Measurements from ENCODE around the gene OLFM2.
"Not testable (repeated sequence)": the region's sequence is repeated elsewhere in the genome, so short reads cannot be mapped to it uniquely, and the experiment has no call there.

Gene OLFM2

DNA sequence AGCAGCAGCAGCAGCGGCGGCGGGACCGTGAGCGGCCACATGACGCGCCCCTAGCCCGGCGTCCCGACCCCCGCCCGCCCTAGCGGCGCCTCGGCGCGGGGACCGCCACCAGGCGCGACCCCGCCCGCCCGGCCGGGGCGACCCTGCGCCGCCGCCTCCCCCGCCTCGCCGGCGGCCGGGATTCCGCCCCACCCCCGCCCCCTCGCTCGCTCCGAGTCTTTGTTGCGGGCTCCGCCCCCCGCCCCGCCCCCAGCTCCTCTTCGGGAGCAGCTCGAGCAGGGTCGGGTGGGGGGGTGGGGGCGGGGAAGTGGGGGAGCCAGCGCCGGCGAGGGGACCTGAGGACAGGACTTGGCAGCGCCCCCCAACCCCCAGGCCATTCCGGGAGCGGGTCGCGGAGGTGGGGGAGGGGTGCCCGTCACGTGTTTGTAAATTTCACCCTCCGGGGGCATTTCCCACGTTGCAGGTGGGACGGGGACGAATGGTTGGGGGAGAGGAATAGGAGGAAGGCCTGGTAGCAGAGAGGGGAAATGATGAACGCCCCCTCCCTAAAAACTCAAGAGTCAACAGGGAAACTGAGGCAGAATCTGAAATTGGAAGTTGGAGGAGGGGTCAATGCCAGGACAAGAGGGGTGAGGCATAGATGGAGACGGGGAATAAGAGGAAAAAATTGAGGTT, at the start of gene OLFM2:
TSS of gene OLFM2 (minus strand) at position 190 of the 675 bp plus-strand sequence. CDS start at position 41, 149 bp downstream.
- no peak for DNase-seq

DNA sequence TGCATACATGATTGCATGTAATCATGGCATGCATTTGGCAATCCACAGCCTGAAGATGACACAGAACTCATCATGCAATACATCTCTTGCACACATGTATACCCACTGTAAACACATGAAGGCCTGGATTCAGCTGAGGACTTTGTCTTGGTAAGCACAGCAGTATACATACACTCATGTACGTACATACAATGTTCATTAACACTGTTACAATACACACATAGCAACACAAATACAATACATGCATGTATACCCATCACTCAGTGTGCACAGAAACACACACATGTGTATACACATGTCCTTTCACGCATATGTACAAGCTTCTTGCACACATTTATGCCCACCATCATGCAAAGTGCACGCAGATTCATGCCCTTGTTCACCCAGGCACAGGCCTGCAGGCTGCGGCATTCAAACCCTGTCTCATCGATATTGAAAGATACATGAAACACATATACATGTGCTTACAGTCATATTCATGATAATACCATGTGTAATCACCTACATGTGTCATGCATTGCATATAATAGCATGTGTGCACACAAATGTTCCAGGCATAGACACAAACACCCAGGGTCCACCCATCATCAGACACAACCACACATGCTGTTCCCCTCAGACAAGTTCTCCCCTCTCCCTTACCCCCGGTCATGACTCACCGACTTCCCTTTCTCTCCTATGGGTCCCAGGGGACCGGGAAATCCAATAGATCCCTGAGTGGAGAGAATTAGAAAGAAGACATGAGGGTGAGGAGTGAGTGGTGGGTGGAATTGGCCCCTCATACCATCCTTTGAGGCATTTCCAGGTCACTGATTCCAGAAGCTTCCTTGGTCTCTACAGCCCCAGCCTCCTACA, 45.3 kb upstream of the OLFM2 start:
- no peak for DNase-seq

DNA sequence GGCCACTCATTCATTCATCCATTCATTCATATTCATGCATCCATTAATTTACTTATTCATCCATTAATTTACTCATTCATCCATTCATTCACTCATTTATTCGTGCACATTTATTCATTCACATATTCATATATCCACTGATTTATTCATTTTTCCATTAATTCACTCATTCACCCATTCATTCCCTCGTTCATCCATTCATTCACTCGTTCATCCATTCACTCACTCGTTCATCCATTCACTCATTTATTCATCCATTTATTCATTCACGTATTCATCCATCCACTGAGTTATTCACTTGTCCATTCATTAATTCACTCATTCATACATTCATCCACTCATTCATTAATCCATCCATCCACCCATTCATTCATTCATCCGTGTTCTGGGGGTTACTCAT, 35.8 kb upstream of the OLFM2 start:
- no peak for DNase-seq

DNA sequence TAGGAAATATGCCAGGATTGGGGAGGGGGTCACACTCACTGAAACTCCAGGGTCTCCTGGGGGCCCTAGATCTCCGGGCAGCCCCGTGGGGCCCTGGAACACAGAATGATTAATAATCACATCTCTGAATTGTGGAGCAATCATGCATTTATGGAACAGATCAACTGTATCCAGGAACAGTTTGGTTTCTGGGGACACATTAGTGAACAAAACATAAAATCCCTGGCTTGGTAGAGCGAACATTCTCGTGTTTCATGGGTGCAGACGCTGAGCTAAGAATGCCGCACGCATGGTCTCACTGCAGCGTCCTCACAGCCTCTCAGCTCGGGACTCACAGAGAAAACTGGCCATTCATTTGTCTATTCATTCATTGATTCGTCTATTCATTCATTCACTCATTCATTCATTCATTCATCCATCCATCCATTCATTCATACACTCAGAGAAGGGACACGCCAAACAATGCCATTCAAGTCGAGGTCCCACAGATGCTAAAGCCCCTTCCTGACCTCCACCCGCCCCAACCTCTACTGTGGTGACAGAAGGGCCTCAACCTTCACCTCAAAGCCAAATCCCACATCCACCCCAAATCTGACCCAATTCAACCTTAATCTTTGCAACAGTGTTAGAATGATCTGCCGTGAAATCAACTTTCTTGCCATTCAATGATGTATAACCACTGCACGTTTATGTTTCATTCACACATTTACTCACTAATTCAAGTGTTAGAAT, 35.0 kb upstream of the OLFM2 start:
- DNase-seq: no peak

DNA sequence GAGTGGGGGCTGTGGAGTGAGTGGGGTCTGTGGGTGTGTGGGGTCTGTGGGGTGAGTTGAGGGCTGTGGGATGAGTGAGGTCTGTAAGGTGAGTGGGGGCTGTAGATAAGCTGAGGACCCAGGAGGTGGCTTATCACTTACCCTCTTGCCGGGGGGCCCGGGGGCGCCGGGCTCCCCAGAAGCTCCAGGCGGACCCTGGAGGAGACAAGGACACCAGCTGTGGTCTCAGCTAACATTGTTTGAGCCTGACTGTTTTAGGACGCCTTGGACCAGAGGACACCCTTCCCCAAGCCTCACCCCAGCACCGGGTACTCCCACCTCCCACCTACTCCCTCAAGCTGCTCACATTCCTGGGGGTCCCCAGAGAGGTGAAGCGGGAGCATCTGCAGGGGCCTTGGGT, 34.2 kb upstream of the OLFM2 start:
- DNase-seq: no peak

DNA sequence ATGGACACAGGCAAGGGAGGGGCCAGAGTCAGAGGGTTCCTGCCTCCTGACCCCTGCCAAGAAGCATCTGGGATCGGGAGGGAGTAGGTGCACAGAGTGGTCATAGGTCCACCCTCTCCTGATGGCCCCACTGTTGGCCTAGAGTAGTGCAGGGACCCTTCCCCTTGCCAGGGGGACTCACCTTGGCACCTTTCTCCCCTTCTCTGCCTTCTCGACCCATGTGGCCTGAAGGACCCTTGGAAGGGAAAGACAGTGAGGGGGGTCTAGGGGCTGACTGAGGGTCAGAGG, 33.3 kb upstream of the OLFM2 start:
- no peak for DNase-seq

DNA sequence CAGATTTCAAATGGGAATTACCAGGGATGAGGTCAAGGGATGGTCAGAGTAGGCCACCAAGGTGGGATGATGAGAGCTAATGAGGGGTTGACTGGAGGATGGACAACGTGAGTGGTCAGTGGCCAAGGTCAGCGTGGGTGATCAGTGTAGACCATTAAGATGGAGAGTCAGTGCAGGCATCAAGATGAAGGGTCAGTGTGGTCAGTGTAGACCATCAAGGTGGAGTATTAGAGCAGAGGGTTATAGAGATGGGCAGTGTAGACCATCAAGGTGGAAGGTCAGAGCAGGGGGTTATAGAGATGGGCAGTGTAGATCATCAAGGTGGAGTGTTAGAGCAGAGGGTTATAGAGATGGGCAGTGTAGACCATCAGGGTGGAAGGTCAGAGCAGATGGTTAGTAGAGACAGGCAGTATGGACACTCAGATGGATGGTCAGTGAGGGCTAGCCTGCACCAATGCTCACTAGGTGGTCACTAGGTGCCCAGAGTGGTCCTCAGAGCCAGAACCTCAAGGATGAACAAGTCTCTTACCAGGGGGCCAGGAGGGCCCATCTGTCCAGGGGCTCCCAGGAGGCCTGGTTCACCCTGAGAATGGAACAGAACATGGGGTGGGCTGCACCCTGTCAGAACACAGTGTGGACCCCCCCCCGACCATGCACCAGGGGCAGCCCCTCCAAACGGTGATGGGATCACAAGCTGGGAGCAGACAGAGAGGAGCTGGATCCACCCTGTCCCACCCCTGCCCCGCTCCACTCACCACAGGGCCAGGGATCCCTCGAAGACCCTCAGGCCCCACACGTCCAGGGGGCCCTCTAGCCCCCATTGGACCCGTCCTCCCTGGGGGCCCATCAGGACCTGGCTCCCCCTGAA, 32.7 kb upstream of the OLFM2 start:
- no peak for DNase-seq

DNA sequence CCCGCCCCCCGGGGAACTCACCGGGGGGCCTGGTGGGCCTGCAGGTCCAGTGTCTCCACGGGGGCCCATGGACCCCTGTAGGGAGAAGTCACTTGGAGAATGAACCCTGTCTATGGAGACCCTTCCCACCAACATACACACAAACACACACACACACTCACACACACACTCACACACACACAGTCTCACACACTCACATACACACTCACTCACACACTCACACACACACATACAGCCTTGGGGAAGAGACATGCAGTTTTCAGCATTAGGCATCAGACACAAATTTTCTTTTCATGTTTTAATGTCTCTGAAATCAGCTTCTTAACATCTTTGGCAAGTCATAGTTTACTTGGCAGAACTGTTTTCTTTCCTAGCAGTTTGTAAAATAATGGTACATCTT, 31.0 kb upstream of the OLFM2 start:
- DNase-seq: no peak

DNA sequence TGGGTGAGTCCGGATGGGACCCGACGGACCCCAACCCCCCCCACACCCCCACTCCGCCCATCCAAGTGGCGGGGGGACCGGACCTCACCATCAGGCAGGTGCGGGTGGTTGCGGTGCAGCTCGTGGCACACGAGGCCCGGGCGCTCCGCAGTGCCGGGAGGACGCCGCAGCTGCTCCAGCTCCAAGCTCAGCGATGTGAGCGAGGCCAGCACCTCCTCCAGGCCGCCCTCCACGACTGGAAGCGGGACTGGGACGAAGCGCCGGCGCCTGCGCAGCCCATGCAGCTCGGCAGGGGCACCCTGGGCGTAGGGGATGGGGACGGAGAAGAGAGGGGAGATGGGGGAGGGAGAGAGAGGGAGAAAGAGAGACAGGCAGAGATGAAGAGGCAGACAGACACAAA, 30.1 kb upstream of the OLFM2 start:
- no peak for DNase-seq

DNA sequence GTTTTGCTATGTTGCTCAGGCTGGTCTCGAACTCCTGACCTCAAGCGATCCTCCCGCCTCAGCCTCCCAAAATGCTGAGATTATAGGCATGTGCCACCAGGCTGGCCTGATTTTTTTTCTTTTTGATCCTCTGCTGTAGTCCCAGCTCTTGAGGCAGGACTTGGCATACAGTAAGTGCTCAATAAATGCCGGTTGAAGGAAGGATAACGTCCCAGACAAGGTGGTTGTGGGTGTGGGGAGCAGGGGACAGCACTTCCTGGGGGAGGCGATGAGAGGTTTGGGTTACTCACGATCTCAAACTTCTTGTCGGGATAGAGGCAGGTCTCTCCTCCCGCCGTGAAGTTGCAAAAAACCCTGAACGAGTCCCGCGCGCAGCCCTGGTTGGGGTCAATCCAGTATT, 29.7 kb upstream of the OLFM2 start:
- DNase-seq: no peak

DNA sequence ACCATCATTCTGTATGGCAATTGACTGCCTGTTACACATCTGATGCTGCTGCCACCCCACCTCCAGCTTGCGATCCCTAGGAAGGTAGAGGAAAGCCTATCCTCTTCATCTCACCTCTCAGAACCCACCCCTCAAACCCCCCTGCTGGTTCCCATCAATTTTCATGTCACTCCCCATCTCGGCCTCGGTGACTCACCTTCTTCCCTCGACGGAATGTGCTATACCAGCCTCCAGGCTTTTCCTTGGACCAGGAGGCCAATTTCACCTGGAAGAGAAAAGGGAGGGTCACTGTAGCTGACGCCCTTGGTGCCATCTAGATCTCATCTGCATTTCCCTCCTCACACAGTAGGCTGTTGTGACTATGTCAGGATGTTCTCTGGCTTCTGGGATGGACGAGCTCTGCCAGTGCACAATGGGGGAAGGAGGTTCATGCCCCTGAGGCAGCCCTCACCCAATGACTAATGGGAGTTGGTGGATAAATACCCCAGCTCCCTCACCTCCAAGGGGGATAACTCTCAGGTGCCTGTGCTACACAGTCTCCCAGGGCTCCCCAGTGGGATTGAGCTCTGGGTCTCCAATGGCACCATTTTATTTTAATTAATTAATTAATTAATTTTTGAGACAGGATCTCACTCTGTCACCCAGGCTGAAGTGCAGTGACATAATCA, 26.4 kb upstream of the OLFM2 start:
- no peak for DNase-seq

DNA sequence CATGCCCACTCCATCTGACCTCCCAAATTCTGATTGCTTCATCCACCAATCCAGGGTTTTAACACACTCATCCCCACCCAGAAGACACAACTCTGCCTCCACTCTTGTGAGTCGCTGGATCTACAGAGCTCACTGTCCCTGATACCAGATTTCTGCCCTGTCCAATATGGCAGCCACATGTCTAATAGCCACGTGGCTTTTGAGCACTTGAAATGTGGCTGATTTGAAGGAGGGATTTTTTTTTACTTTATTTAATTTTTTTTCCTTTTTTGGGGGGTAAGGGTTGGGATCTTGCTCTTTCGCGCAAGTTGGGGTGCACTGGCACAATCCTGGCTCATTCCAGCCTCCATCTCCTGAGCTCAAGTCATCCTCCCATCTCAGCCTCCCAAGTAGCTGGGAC, 24.8 kb upstream of the OLFM2 start:
- no peak for DNase-seq

DNA sequence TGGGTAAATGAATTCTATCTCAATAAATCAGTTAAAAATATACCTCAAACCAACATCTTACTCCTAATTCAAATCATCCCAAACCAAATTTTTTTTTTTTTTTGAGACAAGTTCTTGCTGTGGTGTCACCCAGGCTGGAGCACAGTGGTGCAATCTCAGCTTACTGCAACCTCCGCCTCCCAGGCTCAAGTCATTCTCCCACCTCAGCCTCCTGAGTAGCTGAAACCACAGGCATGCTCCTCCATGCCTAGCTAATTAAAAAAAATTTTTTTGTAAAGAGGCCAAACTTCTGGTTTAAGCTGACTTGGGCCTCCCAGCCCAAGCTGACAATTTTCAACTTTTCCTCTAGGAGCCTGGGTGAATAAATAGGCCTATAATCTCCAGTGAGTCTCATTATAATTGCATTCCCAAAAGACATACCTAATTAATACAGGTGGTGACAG, 22.1 kb upstream of the OLFM2 start:
- DNase-seq: no peak

DNA sequence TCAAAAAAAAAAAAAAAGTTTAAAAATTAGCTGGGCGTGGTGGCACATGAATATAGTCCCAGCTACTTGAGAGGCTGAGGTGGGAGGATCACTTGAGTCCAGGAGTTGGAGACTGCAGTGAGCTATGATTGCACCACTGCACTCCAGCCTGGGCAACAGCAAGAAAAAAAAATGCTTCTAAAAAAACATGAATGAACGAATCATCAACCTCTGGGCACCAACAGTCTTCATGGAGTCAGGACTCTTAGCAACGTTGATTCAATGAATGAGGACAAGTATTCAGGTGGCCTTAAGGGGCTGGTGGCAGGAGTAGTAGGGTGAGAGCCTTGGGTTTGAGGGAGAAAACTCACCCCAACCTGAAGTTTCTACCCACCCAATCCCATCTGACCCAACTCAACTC, 20.6 kb upstream of the OLFM2 start:
- no peak for DNase-seq

DNA sequence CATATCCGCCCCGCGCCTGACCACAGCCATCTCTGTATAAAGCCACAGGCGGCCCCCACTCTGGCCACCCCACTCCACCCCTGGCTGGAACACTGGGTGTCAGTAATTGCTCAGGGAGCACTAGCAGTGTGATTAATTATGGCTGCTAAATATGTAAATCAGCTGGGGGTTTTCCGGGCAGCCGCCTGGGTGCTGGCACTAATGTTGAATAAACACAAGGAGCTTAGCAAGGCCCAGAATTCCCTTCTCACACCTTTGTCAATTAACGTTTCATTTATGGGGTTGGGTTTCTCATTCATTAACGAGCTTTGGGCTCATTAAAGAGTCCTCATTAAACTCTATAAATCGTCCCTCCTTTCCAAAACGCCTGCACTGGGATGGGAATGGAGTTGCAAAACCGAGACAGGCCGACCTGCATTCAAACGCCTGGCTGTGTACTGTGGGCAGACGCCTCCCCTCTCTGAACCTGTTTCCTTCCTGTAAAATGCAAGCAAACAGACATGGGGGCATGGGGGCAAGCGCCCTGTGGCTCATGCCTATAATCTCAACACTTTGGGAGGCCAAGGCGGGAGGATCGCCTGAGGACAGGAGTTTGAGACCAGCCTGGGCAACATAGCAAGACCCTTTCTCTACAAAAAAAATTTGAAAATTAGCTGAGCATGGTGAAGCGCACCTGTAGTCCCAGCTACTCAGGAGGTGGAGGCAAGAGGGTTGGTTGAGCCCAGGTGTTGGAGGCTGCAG, 17.7 kb upstream of the OLFM2 start:
- no peak for DNase-seq

DNA sequence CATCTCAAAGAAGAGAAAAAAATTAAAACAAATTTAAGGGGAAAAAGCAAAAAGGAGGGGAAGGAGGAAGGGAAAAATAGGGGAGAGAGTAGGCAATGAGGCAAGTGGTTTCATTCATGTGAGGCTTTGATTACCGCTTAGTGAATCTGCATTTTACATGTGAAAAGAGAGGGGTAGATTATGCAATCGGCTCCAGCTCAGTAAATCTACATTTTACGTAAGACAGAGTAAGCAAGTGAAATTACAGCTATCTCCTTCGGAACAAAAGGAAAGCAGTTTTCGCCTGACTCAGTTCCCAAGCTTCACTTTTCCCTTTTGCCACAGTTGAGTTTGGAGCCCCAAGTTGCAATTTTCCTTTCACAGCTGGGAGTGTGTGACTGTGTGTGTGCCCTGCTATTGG, 16.0 kb upstream of the OLFM2 start:
- no peak for DNase-seq

DNA sequence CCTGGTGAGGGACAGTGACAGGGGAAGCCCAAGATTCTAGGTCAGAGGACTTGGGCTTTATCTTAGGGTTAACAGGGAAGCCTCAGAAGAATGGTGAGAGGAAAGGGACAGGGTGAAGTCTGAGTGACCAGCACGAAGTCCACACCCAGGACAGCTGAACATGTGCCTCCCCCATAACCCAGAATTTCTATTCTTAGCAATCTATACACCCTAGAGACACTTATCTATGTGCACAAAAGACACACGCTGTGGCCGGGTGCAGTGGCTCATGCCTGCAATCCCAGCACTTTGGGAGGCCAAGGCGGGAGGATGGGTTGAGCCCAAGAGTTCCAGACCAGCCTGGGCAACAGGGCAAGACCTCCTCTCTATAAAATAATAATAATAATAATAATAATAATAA, 11.1 kb upstream of the OLFM2 start:
- no peak for DNase-seq

DNA sequence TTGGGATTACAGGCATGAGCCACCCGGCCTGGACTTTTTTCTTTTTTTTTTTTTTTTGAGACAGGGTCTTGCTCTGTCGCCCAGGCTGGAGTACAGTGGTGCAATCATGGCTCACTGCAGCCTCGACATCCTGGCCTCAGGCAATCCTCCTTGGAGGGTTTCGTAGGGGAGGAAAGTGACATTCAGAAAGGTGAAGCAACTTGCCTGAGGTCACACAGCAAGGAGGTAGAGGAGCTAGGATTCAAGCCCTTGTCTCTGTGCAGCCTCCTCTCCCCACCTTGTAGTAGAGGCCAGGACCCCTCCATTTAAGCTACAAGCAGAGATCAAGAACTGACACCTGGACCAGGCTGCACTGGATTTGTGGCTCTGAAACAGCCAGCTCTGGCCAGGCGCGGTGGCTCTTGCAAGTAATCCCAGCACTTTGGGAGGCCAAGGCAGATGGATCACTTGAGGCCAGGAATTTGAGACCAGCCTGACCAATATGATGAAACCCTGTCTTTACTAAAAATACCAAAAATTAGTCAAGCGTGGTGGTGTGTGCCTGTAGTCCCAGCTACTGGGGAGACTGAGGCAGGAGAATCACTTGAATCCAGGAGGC, 10.3 kb upstream of the OLFM2 start:
- DNase-seq: not testable (repeated sequence)

DNA sequence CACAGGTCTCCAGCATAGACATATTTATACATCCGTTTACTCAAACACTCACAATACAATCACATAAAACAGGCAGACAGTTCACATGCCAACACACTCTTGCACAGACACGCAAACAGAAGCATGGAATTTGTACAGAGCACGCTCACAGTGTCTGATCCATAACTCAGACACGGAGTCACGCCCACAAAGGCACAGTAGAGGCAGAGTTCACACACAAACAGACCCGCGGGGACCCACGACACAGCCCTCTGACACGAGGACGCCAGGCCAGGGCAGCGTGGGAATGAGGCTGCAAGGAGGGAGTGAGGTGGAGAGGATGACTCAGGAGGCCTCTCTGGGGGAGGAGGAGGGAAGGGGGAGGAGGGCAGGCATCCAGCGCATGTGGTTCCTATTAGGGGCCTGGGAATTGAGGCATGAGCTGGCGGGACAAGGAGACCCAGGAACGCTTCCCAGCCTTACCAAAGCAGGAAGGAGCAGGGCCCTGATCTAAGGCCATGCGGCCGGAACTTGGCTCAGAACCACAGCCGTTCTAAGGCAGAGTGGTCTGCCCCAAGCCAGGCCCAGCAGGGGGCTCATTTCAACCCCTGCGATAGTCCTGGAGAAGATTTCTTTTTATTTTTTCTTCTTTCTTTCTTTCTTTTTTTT, 9.1 kb upstream of the OLFM2 start:
- no peak for DNase-seq

DNA sequence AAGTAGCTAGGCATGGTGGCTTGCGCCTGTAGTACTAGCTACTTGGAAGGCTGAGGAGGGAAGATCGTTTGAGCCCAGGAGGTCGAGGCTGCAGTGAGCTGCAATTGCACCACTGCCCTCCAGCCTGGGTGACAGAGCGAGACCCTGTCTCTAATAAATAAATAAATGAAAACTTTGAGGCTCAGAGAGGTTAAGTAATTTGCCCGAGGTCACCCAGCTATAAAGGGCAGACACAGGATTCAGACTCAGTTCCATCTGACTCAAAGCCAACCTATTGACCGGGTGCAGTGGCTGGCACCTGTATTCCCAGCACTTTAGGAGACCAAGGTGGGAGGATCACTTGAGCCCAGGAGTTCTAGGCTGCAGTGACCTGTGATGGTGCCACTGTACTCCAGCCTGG, 7.4 kb upstream of the OLFM2 start:
- DNase-seq: no peak

DNA sequence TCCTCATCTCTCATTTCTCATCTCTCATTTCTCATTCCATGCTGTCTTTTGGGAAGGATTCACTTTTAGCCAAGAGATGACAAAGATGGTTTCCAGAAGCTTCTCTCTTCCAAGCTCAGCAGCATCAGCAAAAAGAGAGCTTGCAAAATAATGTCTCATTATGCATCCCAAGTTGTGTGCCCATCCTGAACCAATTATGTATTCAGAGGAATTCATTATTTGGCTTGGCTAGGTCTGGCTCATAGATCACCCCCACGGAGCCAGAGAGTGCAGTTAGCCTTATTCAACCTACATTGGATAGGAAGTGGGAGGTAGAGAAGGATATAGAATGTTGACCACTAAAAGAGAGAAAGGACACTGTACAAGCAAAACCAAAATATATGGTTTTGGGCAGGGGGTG, 5.4 kb upstream of the OLFM2 start:
- DNase-seq: no peak
